GM21447 (cell line): ENCODE results near the gene L3MBTL3.

ENCODE experiments used
- ATAC-seq: cut with Tn5 transposase; IDR thresholded peaks from one replicate; pipeline ENCODE4 v1.9.1; 2021; ENCODE audit not compliant: unreplicated experiment

L3MBTL3 gene

GRCh38 chr6:130018292-130018743, at the start of gene L3MBTL3:
TSS of gene L3MBTL3 (plus strand) at chr6:130018581. CDS start at chr6:130042700, 24,119 bp downstream.
- peak; percentile 69 for ATAC-seq

GRCh38 chr6:129969064-129969463, 49.3 kb upstream of the L3MBTL3 start:
- no peak for ATAC-seq

GRCh38 chr6:129976110-129976509, 42.3 kb upstream of the L3MBTL3 start:
- no peak for ATAC-seq

- ATAC-seq: no peak
These were observed 40.0 kb upstream of the L3MBTL3 start for GRCh38 chr6:129978148-129978916.

GRCh38 chr6:129980821-129981220, 37.6 kb upstream of the L3MBTL3 start:
- no peak for ATAC-seq

GRCh38 chr6:129981598-129981997, 36.8 kb upstream of the L3MBTL3 start:
- no peak for ATAC-seq

GRCh38 chr6:129989396-129989795, 29.0 kb upstream of the L3MBTL3 start:
- ATAC-seq: no peak

- ATAC-seq: no peak
These were observed 25.5 kb upstream of the L3MBTL3 start for GRCh38 chr6:129992881-129993280.

- ATAC-seq: no peak
These were observed 24.0 kb upstream of the L3MBTL3 start for GRCh38 chr6:129994410-129994809.

- no peak for ATAC-seq
These were observed 22.0 kb upstream of the L3MBTL3 start for GRCh38 chr6:129996387-129996786.

GRCh38 chr6:130000526-130001421, 17.6 kb upstream of the L3MBTL3 start:
- no peak for ATAC-seq

GRCh38 chr6:130008236-130008873, 10.0 kb upstream of the L3MBTL3 start:
- ATAC-seq: no peak

GRCh38 chr6:130009146-130009545, 9.2 kb upstream of the L3MBTL3 start:
- ATAC-seq: no peak

GRCh38 chr6:130010387-130010786, 8.0 kb upstream of the L3MBTL3 start:
- no peak for ATAC-seq

- ATAC-seq: no peak
These were observed 5.7 kb upstream of the L3MBTL3 start for GRCh38 chr6:130012728-130013127.

- peak; percentile 16 for ATAC-seq
These were observed 454 bp downstream of the L3MBTL3 start for GRCh38 chr6:130018744-130019325.

GRCh38 chr6:130019326-130020072, 1.1 kb downstream of the L3MBTL3 start:
- ATAC-seq: peak; percentile 17

GRCh38 chr6:130020073-130020906, 1.9 kb downstream of the L3MBTL3 start:
- peak; percentile 9 for ATAC-seq

GRCh38 chr6:130020907-130021629, 2.7 kb downstream of the L3MBTL3 start:
- ATAC-seq: peak; percentile 64
